GOT3 (cell line): ENCODE data around the gene PHF5A.

Source experiments
- DNase-seq: peaks from one replicate; lab custom pipeline; 2025; ENCODE audit warnings: mixed read lengths; lab: John Stamatoyannopoulos, UW

The PHF5A gene, protein sequence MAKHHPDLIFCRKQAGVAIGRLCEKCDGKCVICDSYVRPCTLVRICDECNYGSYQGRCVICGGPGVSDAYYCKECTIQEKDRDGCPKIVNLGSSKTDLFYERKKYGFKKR

GRCh38 chr22:41468381-41469217 is at the start of gene PHF5A, which contains the start of gene ACO2:
Gene PHF5A, minus strand, starts transcription at chr22:41468692. Its CDS starts 39 bp downstream, at chr22:41468653.
Gene ACO2, plus strand, starts transcription at chr22:41469117. Its CDS starts 30 bp downstream, at chr22:41469147.
- DNase-seq: peak; percentile 85

DNA sequence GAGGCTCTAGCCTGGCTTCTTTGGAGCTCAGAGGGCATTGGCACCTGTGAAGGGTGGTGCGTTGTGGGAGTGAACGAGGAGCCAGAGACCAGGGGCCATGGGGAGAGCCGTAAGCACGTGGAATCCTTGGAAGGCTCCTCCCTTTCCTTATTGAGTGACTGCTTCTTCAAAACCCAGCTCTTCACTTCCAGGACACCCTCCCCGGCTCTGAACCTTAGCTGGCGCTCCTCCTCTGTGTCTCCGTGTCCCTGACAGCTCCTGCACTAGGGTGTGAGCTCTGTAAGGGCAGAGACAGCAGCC is 49.5 kb upstream of the PHF5A start:
- DNase-seq: no peak

DNA sequence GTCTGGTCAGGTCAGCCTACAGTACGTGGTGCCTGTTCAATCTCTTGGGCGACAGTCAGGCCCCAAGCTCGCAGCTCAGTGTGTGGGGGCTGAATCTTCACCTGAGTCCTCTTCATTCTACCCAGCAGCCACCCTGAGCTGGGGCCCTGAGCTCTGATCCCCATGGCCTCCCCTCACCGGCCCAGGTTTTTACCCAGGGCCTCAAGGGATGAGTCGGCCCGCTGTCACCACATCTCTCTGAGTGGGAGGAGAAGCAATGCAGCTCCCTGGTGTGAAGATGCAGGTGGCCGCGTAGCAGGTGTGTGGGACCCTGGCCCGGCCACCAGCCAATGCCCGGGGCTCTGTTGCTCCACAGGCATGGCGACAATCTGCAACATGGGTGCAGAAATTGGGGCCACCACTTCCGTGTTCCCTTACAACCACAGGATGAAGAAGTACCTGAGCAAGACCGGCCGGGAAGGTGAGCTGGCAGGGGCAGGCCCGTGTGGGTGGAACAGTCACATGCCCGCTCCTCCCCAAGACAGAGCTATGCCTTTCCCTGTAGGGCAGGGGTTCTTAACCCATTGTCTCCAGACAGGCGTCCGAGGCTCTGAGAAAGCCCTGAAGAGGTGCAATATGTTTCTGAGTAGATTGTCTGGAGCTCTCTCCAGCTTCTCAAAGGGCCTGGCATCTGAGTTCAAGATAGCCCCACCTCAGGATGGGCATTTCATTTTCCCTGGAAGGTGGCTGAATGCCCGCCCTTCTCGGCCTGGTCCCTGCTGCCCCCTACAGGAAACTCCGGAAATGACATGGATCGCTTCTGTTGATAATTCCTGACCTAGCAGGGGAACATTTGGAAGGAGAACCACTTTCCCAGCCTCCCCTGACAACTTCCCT is 48.9 kb upstream of the PHF5A start:
- no peak for DNase-seq

- no peak for DNase-seq
These were observed 48.0 kb upstream of the PHF5A start for GRCh38 chr22:41516462-41516861.

GRCh38 chr22:41513391-41513790 is 44.9 kb upstream of the PHF5A start:
- no peak for DNase-seq

GRCh38 chr22:41512421-41513194 is 44.1 kb upstream of the PHF5A start:
- no peak for DNase-seq

GRCh38 chr22:41511521-41511968 is 43.1 kb upstream of the PHF5A start:
- DNase-seq: no peak

- no peak for DNase-seq
These were observed 40.3 kb upstream of the PHF5A start for GRCh38 chr22:41508770-41509170.

DNA sequence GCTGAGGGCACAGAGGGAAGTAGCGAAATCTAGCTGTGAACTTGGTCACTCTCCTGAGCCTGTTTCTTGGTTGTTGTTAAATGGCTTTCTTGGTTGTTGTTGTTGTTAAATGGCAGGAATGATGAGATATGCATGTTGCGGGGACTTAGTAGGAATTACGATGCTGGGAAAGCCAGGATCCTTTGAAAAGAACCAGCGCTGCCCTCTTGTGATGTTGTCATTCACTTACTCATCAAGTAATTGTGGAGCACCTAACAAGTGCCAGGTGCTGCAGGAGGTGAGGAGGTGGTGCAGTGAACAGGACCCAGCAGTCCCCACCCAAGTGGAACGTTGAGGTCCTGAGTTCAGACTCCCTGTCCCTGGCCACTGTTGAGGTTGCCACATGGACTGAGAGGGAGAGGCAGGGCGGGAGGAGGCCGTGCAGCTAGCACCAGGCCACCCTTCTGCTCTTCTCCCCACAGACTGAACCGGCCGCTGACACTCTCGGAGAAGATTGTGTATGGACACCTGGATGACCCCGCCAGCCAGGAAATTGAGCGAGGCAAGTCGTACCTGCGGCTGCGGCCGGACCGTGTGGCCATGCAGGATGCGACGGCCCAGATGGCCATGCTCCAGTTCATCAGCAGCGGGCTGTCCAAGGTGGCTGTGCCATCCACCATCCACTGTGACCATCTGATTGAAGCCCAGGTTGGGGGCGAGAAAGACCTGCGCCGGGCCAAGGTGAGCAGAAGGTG is 39.0 kb upstream of the PHF5A start:
- no peak for DNase-seq

DNA sequence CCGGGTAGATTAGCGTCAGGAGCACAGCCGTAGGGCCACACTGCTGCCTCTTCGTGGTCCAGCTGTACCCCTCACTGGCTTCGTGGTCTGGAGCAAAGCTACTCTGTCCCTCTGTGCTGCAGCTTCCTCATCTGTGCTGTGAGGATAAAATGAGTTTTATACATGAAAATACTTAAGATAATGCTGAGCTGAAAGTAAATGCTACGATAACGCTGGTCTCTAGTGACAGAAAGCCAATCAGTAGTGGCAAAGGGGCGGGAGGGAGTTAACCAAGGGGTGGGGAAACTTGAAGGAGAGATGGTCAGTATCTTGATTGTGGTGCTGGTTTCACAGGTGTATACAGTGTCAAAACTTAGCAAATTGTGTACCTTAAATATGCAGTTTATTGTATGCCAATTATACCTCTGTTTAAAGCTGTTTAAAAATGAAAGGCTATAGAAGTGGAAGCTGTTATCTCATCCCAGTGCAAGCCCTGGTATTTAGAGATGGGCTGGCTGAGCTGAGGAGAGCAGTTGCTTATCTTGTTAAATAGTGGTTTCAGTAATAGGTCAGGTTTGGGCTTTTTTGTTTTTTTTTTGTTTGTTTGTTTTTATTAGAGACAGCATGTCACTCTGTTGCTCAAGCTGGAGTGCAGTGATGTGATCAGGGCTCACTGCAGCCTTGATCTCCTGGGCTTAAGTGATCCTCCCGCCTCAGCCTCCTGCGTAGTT is 37.2 kb upstream of the PHF5A start:
- DNase-seq: no peak

GRCh38 chr22:41504816-41505215 is 36.3 kb upstream of the PHF5A start:
- DNase-seq: no peak

GRCh38 chr22:41504397-41504796 is 35.9 kb upstream of the PHF5A start:
- DNase-seq: no peak

DNA sequence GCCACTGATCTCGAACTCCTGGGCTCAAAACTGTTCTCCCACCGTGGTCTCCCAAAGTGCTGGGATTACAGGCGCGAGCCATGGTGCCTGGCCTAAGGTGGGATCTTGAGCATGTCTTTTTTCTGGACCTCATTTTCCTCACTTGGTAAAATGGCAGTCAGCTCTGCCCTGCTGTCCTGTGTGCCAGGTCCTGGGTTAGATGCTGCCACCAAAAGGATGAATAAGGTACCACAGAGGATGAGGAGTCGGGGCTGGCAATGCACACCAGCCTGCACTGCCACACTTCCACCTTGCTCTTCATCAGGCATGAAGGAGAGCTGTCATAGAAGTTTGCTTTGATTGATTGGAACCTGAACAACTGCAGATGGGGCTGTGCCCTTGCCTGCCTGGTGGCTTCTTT is 32.7 kb upstream of the PHF5A start:
- DNase-seq: no peak

DNA sequence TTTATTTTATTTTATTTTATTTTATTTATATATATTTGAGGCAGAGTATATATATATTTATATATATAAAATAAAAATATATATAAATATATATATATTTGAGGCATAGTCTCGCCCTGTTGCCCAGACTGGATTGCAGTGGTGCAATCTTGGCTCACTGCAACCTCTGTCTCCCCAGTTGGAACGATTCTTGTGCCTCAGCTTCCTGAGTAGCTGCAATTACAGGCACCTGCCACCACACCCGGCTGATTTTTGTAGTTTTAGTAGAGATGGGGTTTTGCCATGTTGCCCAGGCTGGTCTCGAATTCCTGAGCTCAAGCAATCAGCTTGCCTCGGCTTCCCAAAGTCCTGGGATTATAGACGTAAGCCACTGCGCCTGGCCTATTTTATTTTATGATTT is 31.8 kb upstream of the PHF5A start:
- no peak for DNase-seq

- no peak for DNase-seq
These were observed 31.3 kb upstream of the PHF5A start for GRCh38 chr22:41499624-41500280.

- no peak for DNase-seq
These were observed 29.9 kb upstream of the PHF5A start for GRCh38 chr22:41498303-41498835.

GRCh38 chr22:41491374-41492100 is 23.0 kb upstream of the PHF5A start:
- DNase-seq: no peak

DNA sequence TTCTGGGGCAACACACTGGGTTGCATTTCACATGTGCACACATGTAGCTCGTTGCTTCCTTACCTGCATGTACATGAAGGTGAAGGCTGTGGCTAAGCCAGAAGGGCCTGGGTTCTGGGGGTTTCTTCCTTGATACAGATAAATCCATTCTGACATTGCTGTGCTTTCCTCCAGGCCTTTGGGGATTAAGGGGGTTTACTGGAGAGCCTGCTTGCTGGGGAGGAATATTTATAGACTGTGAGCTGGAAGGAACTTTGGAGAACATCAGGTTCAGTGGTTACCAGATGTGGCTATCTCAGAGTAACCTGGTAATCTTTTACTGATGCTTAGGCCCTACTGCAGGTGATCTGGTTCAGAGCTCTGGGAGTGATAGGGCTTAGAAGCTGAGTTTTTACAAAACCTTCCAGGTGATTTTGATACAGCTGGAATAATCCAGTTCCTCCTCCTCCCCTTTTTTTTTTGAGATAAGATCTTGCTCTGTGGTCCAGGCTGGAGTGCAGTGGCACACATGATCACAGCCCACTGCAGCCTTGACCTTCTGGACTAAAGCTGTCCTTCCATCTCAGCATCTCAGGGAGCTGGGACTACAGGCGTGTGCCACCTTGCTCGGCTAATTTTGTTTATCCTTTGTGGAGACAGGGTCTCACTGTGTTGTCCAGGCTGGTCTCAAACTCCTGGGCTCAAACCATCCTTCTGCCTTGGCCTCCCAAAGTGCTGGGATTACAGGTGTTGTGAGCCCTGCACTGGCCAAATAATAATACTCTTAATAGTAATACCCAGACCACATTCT is 20.3 kb upstream of the PHF5A start:
- no peak for DNase-seq
